Choroid plexus epithelial cell (primary cell): Measurements from ENCODE around the gene THBD.

Source experiments
- DNase-seq: peaks from one replicate; pipeline ENCODE4 v3.0.0-alpha.2; 2010; ENCODE audit warnings: low read depth
- H3K4me3 ChIP-seq: 2 replicates; pipeline ENCODE4 v1.5.1; 2011; ENCODE audit warnings: low read depth, mild to moderate bottlenecking, control low read depth, low read length, moderate library complexity
- TF ChIP-seq, protein P1 (sequence below): conservative IDR thresholded peaks from 2 replicates; pipeline ENCODE4 v1.5.1; 2011; ENCODE audit warnings: low read depth, mild to moderate bottlenecking, control low read depth, inconsistent platforms, low read length, moderate library complexity

Gene THBD

DNA sequence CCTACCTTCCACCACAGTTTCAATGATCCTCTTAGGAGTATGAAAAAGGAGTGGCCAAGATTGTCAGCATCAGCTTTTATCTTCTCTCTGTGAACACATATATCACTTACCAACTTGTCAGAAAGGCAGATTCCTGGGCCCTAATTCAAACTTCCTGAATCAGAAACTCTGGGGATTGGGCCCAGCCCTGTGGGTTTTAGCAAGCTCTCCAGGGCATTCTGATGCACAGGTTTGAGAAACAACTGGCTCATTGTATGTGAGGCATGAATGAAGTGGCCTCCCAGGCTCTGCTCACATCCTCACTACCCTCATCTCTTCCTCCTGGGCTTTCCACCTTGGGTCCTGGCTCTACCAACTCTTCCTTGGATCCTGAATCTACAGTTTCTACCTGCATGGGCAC is 13.2 kb upstream of the THBD start:
- H3K4me3 ChIP-seq, result no peak overlapping the region
- DNase-seq, result no peak
- TF ChIP-seq, protein P1, sequence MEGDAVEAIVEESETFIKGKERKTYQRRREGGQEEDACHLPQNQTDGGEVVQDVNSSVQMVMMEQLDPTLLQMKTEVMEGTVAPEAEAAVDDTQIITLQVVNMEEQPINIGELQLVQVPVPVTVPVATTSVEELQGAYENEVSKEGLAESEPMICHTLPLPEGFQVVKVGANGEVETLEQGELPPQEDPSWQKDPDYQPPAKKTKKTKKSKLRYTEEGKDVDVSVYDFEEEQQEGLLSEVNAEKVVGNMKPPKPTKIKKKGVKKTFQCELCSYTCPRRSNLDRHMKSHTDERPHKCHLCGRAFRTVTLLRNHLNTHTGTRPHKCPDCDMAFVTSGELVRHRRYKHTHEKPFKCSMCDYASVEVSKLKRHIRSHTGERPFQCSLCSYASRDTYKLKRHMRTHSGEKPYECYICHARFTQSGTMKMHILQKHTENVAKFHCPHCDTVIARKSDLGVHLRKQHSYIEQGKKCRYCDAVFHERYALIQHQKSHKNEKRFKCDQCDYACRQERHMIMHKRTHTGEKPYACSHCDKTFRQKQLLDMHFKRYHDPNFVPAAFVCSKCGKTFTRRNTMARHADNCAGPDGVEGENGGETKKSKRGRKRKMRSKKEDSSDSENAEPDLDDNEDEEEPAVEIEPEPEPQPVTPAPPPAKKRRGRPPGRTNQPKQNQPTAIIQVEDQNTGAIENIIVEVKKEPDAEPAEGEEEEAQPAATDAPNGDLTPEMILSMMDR, result no peak

DNA sequence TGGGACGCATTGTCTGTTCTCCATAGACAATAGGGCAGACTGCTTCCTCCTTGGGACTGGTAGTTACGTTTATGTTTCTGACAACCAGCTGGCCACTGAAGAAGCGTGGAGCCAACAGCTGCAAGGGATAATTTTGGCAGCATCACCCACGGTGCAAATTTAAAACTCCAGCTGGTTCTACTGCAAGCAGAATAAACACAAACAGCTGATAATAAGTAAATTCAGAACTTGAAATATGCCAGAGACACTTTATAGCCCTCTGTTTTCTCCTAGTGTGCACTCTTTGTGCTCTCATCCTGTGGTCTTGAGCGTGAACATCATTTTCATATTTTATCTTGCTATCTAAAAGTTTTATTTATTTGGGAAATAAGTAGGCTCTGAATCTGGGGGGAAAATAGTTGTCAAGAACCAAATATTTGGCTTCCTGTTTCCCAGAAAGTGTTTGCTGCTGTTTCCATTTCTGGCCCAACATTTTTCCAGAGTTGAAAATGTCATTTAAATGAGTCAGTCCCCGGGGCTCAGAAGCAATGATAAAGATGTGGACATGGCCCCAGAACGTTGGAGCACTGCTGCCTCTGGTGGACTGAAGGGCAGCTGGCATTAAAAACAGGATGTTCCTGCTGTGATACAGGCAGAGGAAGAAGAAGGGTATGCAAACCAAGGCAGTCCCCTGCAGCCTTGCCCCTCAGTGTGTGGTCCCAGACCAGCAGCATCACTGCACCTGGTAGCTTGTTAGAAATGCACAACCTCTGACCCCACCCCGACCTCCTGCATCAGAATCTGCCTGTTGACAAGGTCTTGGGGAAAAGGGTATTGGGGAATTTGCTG is 12.5 kb upstream of the THBD start:
- peak; percentile 83 for DNase-seq
- no peak overlapping the region for H3K4me3 ChIP-seq

GRCh38 chr20:23061262-23061661 is 11.8 kb upstream of the THBD start:
- DNase-seq, result no peak
- TF ChIP-seq, protein P1, result no peak
- no peak overlapping the region for H3K4me3 ChIP-seq

More for the DNA sequence above, 12.5 kb upstream of the THBD start:
- TF ChIP-seq, protein P1, result peak; percentile 70

GRCh38 chr20:23060629-23061028 is 11.2 kb upstream of the THBD start:
- TF ChIP-seq, protein P1, result no peak
- no peak overlapping the region for H3K4me3 ChIP-seq
- DNase-seq, result no peak

DNA sequence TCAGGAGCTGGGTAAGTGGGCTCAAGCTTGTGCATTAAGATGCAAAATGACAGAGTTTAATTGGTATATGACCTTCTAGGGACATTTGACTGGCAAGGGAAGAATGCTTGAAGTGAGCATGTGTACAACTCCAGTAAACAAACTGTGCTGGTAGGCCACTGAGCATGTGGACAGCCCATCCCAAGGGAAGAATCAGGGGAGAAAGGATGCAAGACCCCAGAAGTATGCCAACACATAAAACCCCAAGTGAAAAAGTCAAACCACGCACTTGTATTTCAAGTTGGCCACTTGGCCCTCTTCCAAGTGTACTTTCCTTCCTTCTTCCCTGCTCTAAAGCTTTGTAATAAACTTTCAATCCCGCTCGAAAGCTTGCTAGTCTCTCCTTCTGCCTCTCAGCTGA is 10.4 kb upstream of the THBD start:
- TF ChIP-seq, protein P1, result no peak
- no peak for DNase-seq

GRCh38 chr20:23059001-23059400 is 9.5 kb upstream of the THBD start:
- TF ChIP-seq, protein P1, result no peak
- no peak for DNase-seq

More for the DNA sequence above, 10.4 kb upstream of the THBD start:
- H3K4me3 ChIP-seq, result no peak overlapping the region

GRCh38 chr20:23058240-23058639 is 8.8 kb upstream of the THBD start:
- no peak overlapping the region for H3K4me3 ChIP-seq
- peak; percentile 36 for DNase-seq
- TF ChIP-seq, protein P1, result peak; percentile 68

More at GRCh38 chr20:23059001-23059400, 9.5 kb upstream of the THBD start:
- H3K4me3 ChIP-seq, result no peak overlapping the region
